Astrocyte (in vitro differentiated cells and primary cell): ENCODE results near the gene HOXA4.

Experiments
- EZH2 ChIP-seq: IDR thresholded peaks from 2 replicates; pipeline ENCODE4 v1.6.1; 2012; ENCODE audit warnings: mild to moderate bottlenecking, low read length, inconsistent platforms; ENCODE audit not compliant: insufficient read depth
- TF ChIP-seq, protein P1 (sequence below): IDR thresholded peaks from 2 replicates; pipeline ENCODE4 v1.5.1; 2011; ENCODE audit warnings: low read depth, mild to moderate bottlenecking, inconsistent platforms, low read length, moderate library complexity; ENCODE audit not compliant: insufficient read depth

DNA sequence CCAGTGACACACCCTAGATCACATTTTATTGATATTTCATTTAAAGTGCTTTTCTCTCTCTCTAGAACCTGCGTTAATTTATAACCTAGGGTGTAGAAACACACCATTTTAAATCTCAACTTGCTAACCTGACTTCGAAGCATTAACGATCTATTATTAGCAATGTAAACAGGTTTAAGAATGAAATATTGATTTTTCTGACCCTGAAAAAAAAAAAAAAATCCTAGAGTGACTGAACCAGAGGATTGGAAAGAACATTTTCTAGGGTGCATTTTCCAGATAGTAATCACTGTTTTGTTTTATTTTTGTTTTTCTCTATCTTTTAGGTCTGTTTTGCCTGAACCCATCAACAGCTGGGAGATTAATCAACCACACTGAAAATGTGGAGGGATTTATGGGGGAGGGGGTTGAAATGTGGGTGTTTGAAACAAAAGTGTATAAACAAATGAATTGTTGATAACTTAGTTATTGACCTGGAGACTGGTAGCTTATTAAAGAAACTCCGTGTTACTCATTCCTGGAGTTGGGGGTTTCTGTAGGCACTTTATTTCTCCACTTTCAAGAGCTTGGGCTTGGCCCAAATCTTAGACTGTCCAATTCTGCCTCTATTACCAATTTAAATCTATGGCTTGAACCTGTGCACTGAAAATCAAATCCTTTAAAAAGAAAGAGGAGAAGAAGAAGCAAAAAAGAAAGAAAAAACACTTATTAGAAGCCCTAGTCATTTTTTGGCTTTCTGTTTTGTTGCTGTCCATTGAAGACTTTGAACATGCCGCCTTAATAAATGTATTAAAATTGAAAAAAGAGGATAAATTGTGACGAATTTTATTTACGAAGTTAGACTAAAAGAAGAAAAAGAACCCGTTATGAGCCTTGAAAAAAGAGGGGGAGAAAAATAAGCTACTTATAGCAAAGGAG, 30.8 kb downstream of the HOXA4 start:
- TF ChIP-seq, protein P1, sequence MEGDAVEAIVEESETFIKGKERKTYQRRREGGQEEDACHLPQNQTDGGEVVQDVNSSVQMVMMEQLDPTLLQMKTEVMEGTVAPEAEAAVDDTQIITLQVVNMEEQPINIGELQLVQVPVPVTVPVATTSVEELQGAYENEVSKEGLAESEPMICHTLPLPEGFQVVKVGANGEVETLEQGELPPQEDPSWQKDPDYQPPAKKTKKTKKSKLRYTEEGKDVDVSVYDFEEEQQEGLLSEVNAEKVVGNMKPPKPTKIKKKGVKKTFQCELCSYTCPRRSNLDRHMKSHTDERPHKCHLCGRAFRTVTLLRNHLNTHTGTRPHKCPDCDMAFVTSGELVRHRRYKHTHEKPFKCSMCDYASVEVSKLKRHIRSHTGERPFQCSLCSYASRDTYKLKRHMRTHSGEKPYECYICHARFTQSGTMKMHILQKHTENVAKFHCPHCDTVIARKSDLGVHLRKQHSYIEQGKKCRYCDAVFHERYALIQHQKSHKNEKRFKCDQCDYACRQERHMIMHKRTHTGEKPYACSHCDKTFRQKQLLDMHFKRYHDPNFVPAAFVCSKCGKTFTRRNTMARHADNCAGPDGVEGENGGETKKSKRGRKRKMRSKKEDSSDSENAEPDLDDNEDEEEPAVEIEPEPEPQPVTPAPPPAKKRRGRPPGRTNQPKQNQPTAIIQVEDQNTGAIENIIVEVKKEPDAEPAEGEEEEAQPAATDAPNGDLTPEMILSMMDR: no peak
- no peak for TF ChIP-seq EZH2
